KOPT-K1 (cell line): ENCODE measurements around the gene AVPR2.

Experiments used
- H3K27ac ChIP-seq: fragments of 200-600 bp; sonication (generic); 2 replicates; pipeline ENCODE4 v1.5.1; 2016; ENCODE audit warnings: antibody characterized with exemption, mild to moderate bottlenecking, low read depth, low read length; ENCODE audit not compliant: poor library complexity, severe bottlenecking
- H3K36me3 ChIP-seq: fragments of 200-600 bp; sonication (generic); 2 replicates; pipeline ENCODE4 v1.5.1; 2017; ENCODE audit warnings: antibody characterized with exemption, mild to moderate bottlenecking, low read length, moderate library complexity; ENCODE audit not compliant: insufficient read depth
- H3K9me3 ChIP-seq: fragments of 200-600 bp; sonication (generic); 2 replicates; pipeline ENCODE4 v1.5.1; 2017; ENCODE audit warnings: antibody characterized with exemption, low read length, mild to moderate bottlenecking; ENCODE audit not compliant: insufficient read depth, poor library complexity, severe bottlenecking

AVPR2 gene

GRCh38 chrX:153952373-153953026, 48.0 kb downstream of the AVPR2 start:
- Histone ChIP-seq H3K9me3 (no peaks in the 10 kb centered on the region), H3K36me3 (peaks cover 98% of the 10 kb centered on the region), H3K27ac (no peak overlapping the region)

DNA sequence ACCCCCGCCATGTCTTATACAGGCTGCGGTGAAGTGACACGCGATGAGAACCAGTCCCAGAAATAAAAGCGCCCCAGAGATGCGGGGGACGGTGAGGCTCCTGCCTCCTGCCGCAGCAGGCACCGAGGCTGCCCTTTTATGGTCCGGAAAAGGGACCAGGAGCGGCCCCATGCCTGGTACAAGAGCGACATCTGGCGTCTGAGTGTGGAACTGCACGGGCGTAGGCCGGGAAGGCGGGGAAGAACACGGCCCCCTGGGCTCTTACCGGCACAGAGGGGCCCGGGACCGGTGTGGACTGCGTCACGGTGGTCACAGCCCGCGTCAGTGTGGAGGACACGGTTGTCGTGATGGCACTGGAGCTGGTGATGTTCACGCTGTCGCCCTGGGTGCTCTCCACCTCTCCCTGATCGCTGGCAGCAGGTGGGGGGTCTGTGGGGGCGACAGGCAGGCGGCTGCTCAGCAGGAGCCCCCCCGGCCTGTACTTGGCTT, 48.9 kb downstream of the AVPR2 start:
- Histone ChIP-seq H3K36me3 (peaks cover 98% of the 10 kb centered on the region), H3K27ac (no peak overlapping the region), H3K9me3 (no peaks in the 10 kb centered on the region)

GRCh38 chrX:153953892-153954557, 49.6 kb downstream of the AVPR2 start:
- Histone ChIP-seq H3K27ac (no peak overlapping the region), H3K36me3 (peaks cover 98% of the 10 kb centered on the region), H3K9me3 (no peaks in the 10 kb centered on the region)

GRCh38 chrX:153954558-153955227, 50.2 kb downstream of the AVPR2 start:
- H3K36me3 ChIP-seq, result peaks cover 100% of the 10 kb centered on the region
- H3K27ac ChIP-seq, result no peak overlapping the region
- H3K9me3 ChIP-seq, result no peaks in the 10 kb centered on the region

- H3K27ac ChIP-seq, result no peak overlapping the region
- peaks cover 100% of the 10 kb centered on the region for H3K36me3 ChIP-seq
- H3K9me3 ChIP-seq, result no peaks in the 10 kb centered on the region
Measured at GRCh38 chrX:153955228-153955732, 50.8 kb downstream of the AVPR2 start.

GRCh38 chrX:153956044-153956907, 51.8 kb downstream of the AVPR2 start:
- Histone ChIP-seq H3K27ac (no peak overlapping the region), H3K36me3 (peaks cover 100% of the 10 kb centered on the region), H3K9me3 (no peaks in the 10 kb centered on the region)
